Germinal center (tissue), 1 donor: ENCODE results near the gene CDKN1B.
"Not testable (repeated sequence)": the region's sequence is repeated elsewhere in the genome, so short reads cannot be mapped to it uniquely, and the experiment has no call there.

Experiments
- DNase-seq: peaks from one replicate; pipeline ENCODE4 v3.0.0; 2012; ENCODE audit warnings: mixed read lengths, low spot score

The CDKN1B gene

DNA sequence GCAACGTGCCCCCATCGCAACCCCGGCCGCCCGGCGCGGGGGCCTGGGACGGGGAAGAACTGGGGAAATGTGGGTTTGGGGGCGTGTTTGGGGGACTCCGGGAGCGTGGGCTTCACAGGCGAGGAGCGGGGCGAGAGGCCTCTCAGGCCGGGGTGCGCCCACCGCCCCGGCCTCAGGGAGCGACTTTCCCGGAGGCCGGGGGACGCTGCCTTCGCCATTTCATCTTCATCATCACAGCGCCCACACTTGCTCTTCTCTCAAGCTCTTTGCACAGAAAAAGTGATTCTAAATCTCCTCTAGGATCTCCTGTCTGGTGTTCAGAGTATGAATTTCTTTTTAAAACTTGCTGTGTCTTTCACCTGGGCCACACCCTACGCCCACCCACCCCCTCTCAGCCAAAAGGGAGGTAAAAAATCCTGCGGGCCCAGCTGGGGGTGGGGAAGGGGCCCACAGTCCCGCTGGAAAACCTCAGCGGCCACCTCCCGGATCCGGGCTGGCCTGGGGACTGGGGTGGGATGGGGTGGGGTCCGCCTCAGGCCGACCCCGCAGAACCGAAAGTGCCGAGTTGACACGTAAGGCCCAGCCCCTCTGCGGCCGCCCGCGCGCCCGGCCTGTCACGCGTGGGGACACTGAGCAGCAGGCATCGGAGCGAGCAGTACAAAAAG is 7.4 kb downstream of the CDKN1B start:
- peak; percentile 17 for DNase-seq

GRCh38 chr12:12725086-12725955 is 8.2 kb downstream of the CDKN1B start:
- DNase-seq = peak; percentile 92

DNA sequence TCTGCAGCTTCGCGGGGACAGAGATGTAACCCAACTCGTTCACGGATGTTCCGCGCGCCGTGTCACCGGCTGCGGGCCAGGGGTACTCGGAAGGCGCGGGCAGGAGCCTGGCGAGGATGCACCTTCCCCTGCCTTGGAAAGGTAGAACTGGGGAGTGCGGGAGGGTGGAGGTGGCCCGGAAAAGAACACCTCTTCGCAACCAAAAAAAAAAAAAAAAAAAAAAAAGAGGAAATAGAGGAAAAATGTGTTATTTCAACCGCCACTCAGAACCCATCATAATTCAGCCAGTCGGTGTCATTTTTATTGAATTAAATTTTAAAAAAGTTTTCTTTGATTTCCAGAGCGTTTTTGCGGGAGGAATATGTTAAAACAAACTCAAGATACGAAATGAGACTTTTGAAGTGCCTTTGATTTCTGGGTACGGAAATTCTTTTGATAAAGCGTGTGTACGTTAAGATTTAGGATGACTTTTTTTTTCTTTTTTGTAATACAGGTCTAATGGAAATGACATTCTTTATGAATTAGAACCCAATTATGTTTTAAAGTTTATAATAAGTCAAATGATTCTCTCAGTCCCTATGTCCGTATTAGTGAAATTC is 8.9 kb downstream of the CDKN1B start:
- DNase-seq = no peak

DNA sequence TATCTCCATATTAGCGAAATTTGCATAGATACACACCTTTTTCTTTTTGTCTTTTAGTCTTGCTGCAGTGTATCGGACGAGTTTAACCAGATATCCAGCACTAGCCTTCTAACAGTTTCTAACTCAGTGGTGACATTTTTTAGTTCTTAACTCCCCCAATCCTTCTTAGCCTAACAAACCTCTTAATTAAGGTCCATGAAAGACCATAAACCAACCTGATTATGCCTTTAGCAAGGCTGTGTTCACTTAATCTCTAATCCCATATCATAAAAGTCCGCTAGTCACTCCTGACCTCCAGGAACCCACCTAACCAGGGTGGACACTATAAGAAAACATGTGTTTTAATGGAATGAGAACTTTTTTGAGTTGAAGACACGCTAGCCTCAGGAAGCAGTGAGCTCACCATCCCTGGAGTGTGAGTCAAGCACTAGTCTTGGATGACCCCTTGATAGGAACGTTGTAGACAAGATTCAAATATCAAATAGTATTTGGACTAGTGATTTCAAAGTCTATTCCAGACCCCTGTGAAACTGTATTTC is 9.5 kb downstream of the CDKN1B start:
- DNase-seq = no peak

DNA sequence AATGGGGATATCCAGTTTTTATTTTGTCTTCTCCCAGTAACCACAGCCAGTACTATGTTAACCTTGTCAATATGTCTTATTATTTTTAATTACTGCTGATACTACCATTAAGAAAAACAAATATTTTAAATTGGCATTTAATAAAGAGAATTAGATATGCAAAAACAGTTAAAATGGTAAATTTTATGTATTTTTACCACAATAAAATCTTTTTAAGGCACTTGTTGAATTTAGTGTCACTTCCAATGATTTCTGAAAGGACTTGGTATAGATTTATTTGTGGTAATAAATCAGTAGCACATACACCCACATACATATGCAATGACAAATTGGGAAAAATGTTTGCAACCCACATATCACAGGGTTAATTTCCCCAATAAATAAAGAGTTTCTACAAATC is 14.0 kb downstream of the CDKN1B start:
- no peak for DNase-seq

- no peak for DNase-seq
These were observed 14.6 kb downstream of the CDKN1B start for GRCh38 chr12:12731785-12732184.

DNA sequence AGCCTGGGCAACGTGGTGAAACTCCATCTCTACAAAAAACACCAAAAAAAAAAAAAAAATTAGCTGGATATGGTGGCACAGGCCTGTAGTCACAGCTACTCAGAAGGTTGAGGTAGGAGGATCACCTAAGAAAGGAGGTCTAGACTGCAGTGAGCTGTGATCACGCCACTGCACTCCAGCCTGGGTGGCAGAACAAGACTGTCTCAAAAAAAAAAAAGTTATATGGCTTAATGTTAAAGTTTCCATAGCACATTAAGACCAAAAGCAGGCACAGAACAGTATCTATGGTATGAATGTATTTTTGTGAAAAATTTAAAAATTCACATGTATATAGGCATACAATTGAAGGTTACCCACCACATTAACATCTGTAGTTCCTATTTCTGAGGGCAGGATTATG is 15.9 kb downstream of the CDKN1B start:
- DNase-seq = no peak

- no peak for DNase-seq
These were observed 16.9 kb downstream of the CDKN1B start for GRCh38 chr12:12734054-12734453.

DNA sequence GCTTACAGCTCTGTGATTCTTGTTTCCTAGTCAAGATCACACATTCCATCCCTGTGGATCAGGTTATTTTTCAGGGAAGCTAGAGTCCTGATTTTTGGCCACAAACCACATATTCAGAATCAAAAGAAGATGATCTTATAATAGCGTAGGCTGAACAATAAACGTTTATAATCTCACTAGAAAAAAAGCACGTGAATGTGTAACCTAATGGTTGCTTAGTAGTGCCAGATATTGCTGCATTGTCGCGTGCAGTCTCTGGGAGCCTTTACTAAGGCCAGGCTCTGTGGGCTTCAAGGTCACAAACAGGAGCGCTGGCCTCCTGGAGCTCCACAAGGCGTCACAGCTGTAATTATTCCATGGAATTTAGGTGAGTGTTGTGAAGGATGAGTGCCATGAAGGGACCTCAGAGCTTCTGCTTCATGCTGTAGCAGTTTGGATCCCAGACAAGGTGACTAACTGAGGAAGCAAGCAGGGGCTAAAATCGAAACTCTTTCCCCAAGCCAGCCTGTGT is 17.4 kb downstream of the CDKN1B start:
- no peak for DNase-seq

DNA sequence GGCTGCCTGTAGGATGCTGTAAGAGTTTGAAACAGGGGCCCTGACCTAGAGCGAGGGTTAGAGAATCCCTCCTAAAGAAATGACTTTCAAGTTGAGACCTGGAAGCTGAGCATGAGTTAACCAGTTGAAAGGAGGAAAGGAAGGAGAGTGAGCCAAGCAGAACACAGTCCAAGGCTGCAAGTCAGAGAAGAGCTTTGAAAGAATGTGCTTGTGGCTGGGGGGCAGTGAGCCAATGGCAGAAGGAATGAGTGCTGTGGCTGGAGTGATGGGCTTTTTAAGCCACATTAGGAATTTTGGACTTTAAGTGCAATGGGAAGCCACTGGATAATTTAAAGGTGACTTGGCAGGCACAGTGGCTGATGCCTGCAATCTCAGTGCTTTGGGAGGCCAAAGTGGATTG is 18.1 kb downstream of the CDKN1B start:
- no peak for DNase-seq

DNA sequence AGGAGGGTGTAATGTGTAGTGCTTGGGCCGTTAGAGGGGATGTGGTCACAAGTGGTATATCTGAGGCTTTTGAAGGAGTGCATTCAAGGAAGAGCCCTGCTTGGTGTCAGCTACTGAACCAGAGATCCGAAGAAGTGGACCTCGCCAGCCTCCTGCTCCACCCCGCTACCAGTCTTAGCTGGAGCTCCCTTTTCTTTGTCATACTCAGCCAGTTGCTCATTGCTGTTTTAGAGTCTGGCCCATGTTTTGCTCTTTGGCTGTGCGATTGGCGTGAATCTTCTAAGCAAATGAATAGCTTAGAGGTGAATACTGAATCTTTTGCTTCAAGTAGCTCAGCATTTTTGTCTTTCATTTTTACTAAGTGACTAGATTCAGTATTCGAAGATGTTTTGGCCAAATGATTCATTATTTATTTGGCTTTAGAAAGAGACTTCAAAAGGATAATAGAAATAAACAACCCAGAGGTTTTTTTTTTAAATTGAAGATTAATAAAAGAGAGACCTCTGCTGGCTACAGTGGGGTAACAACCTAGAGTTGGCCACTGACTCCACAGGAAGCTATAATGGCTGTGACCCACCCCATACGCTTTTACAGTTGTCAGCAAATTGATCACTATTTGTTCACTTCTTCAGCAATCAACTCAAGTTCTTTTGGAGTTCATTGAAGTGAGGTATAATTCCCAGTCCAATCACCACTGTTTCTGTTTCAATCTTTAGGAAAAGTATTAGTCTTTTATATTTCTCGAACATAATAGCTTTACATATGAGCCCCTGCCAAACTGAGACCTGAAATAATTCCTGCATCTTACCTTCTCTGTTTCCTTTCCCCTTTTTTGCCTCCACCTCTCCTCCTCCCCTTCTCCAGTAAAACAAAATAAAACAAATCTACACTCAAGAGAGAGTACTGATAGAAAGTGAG is 19.9 kb downstream of the CDKN1B start:
- DNase-seq = peak; percentile 42

DNA sequence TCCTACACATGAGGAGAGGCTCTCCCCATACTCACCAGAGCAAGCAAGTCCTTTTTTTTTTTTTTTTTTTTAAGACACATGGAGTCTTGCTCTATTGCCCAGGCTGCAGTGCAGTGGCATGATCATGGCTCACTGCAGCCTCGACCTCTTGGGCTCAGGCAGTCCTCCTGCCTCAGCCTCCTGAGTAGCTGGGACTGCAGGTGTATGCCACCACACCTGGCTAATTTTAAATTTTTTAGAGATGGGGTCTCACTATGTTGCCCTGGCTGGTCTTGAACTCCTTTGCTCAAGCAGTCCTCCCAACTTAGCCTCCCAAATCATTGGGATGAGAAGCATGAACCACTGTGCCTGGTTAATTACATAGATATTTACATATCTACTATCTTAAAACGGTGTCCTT is 21.0 kb downstream of the CDKN1B start:
- DNase-seq = not testable (repeated sequence)

DNA sequence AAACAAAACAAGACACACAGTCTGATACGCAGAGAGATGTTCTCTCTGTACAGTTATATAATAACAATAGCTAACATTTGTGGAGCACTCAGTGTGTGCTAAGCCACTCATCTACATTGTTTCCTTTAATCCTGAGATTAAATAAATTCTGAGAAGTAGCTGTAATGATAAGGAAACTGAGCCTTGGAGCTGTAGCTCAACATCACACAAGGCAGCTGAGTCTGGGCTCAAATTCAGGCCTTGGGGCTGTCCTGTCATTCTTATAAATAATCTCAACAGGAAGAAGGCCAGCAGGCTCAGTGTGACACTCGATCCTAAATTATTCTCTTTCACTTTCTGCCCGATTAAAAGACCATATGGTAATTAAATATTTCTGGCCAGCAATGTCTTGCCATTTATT is 24.5 kb downstream of the CDKN1B start:
- DNase-seq = no peak

- no peak for DNase-seq
These were observed 27.6 kb downstream of the CDKN1B start for GRCh38 chr12:12744546-12745305.

- DNase-seq = no peak
These were observed 28.5 kb downstream of the CDKN1B start for GRCh38 chr12:12745576-12746211.

DNA sequence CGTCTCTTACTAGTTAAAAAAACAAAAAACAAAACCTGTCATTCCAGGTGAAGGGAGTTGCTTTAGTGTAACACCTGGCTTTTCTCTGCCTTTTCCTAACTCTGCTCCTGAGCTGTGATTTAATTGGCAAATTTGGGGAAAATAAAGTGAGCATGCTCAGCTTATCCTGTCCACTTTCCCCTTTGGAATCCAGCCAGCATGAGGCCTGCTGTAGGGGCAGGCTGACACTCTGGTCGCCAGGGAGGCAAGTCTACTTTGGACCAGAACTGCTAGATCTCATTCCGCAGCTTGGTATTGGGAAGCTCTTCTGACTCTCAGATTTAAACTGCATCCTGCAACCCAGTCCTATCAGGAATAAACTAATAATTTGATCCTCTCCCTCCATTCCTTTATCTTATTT is 30.1 kb downstream of the CDKN1B start:
- DNase-seq = no peak

- DNase-seq = no peak
These were observed 30.9 kb downstream of the CDKN1B start for GRCh38 chr12:12748044-12748443.

GRCh38 chr12:12749433-12749832 is 32.3 kb downstream of the CDKN1B start:
- DNase-seq = no peak

DNA sequence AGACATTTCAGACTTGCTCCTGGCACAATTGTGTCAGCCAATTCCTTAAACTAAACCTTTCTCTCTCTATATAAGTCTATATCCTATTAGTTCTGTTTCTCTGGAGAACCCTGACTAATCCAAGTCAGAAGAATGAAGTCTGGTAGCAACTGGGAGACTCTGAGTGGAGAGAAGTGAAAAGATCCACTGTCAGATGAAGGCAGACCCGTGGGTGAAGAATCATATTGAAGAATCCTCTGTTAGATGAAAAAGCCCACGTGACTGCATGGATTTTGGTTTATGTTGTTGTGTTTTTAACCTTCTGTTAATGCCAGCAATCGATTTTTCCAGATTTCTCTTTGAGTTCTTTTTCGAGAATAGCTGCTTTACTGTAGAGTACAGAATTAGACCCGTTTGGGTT is 38.8 kb downstream of the CDKN1B start:
- no peak for DNase-seq

- DNase-seq = no peak
These were observed 40.0 kb downstream of the CDKN1B start for GRCh38 chr12:12757121-12757520.
